GM11168 (cell line): ENCODE measurements around the gene KCNC4.

ENCODE experiments used
- in situ Hi-C: fragments of 300-500 bp; cut with MboI; formaldehyde crosslinking; loops from one replicate; pipeline ENCODE4 v1.12.0; 2022; ENCODE audit warnings: low sequenced_read_pairs; ENCODE audit not compliant: unreplicated experiment

Gene KCNC4

DNA sequence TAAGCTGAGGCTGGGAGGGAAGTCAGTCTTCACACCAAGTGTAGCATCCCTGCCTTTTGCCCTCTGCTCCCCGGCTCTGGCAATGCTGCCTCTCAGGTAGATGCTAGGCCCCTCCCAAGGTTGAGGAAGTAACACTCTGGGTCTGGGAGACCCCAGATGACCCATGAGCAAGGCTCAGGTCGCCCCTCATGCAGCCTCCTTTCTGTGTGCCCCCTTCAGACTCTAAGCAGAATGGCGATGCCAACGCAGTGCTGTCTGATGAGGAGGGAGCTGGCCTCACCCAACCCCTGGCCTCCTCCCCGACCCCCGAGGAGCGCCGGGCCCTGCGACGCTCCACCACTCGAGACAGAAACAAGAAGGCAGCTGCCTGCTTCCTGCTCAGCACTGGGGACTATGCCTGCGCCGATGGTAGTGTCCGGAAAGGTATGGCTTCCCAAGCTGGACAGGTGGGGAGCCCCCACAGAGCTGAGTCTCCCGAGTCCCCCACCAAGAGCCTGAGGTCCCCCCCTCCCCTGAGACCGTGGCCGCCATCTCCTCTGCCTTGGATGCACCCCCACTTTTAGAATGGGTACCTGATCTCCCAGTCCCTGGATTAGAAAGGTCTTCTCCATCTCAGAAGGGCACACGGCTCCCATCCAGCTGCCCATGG is 15.8 kb downstream of the KCNC4 start:
- in situ Hi-C loops = no loop called here

DNA sequence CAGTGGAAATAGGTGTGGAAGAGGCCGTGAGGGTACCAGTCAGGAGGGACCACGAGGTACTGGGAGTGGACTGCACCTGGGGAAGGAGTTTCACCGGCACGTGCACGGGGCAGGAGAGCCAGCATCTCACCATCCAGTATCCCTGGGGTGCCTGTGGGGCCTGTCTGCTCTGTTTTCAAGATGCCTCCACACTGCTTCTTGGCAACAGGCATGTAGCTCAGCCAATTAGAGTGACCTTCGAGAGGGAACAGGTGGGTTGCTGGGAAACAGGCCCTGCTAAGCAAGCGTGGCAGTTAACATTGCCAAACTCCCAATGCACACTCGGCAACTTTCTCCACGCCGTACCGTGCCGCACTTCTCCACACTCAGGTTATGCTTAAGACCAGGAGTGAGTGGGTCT is 17.7 kb downstream of the KCNC4 start:
- in situ Hi-C loops = no loop called here

DNA sequence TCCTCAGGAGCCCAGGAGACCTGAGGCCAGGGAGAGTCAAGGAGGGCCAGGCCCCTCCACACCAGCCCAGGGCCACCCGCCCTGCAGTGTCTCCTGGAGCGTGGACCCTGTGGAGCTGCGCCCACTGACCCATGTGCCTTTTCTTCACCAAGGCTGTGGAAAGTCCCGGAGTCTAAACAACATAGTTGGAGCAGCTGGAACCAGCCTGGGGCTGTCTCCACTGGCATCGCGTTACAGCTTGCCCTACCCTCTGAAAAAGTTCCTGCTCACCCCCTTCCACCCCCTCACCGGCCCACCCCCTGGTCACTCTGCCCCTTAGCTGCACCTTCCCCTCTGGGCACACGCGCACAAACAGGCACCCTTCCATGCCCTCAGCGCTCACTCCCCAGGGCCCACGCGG is 18.3 kb downstream of the KCNC4 start:
- in situ Hi-C loops = no loop called here

DNA sequence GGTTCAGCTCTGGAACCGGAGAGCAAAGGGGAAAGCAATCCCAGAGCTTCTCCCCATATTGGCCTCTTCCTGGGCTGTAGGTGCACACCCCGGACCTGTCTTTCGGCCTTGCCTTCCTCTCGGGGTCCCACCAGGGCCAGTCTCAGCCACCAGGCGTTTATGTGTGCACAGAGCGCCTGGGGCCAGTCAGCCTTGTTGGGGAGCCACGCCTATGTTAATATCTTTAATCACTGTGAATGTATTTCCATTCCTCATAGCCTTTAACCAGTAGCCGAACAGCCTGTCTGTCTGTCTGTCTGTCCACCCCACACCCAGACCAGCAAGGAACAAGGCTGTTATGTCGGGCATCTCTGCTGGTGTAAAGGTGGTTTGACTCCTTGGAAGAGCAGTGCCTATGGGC is 18.8 kb downstream of the KCNC4 start:
- in situ Hi-C loops = no loop called here

DNA sequence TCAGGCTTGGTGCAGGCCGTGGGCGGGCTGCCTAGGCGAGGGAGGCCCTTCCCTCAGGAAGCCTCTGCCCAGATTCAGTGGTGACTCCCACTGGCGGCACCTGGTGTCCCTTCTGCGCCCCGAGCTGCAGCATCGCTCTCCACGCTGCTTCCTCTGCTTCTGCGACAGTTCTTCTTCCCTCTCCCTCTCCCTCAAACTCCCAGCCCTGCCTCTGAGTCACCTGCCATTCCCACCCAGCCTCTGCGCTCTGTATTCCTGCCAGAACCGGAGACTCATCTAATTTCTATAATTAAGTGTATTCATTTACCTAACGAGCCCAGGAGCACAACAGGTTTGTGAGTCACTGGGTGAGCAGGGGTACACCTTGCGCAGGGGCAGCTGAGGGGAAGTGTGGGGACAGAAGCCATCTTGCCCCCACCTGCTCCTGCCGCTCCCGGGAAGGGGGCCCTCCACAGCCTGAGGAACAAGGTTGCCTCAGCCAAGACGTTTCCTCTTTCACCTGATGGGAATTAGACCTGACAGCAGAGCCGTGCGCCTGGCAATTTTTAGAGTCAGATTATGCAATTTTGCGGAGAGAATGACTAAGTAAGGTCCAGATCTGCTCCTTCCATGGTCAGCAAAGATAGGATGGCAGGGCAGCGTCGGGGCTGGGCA is 19.4 kb downstream of the KCNC4 start:
- in situ Hi-C loops = no loop called here

DNA sequence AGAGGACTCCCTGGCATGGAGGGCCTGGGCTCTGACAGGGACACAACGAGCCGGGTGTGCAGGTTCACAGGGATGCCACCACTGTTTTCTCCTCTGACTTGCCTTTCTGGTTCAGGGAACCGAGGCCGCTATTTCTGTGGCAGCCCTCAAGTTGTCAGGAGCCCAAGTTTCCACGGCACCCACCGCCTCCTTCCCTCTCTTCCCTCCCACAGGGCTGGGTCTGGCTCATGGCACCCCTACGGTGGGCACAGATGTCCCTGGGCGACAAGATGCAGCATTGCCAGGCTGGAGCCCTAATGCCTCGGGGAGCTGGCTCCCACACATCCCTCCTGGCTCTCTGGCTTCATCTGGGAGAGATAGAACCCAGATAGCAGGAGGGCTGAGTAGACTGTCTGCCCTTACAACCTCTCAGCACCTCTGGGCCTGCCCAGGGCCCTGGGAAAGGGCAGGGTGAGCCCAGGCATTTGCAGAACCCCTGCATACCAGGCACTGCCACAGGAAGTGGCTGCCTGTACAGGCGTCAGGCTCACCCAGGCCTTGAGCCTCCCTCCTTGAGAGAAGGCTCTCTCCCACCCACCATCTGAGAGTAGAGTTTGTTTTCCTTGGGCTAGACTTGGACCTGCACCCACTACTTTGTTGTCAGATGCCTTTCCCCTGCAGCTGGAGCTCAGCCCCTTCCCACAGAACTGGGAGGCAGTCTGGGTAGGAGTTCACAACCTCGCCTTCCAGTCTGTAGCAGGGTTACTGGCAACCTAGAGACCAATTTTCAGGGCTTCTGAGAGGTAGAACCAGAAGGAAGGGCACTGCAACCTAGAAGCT is 20.5 kb downstream of the KCNC4 start:
- in situ Hi-C loops = no loop called here

DNA sequence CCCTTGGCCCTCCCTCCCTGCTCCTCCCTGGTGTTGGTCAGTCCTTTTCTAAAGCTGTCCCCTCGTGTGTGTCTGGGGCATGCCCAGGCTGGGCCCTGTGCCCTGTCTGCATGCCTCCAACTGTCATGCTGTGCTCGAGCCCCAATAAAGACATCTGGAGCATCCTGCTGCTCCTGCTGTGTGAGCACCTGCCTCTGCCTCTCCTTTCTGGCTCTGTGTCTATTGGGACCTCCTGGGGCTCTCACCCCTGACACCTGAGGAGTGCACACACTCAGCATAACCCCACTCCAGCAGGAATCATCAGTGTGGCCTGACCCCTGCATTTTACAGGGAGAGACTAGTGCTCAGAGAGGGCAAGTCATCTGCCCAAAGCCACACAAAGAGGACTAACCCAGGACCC is 23.7 kb downstream of the KCNC4 start:
- in situ Hi-C loops = no loop called here

DNA sequence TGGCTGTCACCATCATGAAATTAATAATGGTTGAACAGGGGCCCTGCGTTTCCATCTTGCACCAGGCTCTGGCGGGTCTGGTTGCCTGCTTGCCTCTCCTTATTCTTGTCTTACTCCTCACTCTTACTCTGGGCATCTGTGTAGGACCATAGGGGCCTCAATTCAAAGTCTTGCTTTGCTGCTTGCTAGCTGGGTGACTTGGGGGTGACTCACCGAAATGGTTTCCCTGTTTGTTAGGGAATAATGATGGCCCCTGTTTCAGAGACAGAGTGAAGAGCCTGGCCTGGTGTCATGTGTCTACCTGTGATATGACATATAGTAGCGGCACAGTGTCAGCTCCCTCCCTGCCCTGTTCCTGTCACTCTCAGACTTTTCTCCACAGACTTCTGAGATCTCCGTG is 24.6 kb downstream of the KCNC4 start:
- in situ Hi-C loops = no loop called here

DNA sequence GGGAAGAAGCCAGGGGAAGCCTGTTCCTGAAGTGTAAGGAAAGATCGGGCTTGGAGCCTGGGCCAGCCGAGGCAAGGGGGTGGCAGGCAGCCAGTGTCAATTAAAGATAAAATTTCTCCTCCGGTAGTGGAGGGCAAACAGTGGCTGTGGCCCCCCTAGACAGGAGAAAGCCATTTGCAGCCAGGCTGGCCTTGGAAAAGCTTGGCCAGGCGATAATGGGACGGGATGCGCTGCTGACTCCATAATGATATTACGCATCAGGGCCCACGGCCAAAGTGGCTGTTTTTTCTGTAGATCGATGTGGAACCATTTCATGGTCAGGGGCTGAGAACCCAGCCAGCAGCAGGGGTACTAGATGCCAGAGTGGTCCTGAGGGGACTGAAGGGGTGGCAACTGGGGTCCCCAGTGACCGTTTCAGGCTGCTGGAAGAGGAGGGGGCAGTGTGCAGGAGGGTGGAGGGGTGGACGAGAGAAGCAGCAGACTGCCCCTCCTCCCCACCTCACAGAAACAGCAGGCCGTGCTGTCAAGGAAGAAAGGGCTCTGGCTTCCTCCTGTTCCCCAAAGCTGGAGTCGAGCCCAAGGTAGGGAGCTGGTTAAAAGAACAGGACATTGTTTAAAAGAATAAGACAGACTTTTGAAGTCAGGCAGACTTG is 25.2 kb downstream of the KCNC4 start:
- in situ Hi-C loops = no loop called here

DNA sequence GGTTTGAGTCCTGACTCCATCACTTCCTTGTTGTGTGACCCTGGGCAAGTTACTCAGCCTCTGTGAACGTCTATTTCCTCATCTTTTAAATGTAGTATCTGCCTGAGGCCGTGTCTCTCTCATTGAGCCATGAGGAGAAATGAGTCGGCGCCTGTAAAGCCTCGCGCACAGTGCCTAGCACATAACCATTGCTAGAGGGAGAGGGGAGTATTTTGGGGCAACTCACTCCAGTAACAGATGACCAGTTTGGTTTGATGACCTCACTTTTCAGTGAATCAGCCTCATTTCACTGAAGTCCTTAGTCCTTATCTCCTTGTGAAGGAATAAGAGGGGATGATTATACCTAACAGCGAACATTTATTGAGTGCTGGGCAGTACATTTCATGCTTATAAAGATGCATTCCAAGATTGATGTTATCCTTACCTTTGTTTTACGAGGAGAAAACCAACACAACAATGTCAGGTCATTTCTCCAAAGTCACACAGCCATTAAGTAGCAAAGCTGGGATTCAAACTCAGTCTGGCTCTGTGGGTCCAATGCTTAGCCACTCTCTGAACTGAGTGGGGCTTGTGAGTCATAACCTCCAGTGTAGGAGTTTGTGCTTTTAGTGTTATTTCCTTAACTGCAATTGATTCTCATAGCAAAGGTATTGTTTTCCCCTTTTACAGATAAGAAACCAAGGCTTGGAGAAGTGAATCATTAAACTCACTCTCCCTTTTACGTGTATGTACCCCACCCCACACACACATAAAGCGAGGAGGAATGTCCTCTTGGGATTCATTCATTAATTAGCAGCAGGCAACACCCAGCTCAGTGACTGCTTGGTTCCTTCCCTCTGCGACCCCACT is 25.9 kb downstream of the KCNC4 start:
- in situ Hi-C loops = no loop called here

DNA sequence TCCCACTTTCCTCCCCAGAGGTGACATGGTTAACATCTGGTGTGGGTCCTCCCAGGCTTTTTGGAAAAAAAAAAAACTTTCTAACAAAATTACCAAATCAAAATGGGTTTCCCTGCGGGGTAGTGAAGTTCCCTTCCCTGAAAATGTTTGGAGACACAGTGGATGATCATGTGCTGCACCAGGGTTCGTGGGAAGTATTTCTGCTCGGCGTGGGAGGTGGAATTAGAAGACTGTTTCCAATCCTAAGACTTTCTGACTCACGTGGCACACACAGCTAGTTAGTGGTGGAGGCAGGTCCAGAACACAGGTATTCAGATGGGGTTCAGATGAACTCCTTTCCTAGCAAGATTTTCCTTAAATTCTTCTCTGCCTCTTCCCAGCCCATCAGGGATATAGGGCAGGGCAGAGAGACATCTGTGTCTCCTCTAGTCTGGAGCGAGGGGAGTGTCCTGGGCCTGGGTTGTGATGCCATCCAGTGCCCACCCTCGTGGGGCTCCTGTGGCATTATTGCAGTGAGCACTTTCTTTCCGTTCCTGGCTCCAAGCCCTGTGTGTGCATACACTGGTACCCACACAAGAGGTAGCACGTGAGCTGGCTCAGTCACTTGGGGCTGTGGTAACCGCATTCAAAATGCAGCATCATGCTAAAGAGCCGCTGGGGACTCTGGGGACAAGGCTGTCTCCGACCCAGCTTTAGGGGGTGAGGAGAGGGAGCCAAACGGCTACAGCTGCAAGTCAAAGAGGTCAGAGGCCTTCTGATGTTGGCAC is 27.5 kb downstream of the KCNC4 start:
- in situ Hi-C loops = no loop called here

DNA sequence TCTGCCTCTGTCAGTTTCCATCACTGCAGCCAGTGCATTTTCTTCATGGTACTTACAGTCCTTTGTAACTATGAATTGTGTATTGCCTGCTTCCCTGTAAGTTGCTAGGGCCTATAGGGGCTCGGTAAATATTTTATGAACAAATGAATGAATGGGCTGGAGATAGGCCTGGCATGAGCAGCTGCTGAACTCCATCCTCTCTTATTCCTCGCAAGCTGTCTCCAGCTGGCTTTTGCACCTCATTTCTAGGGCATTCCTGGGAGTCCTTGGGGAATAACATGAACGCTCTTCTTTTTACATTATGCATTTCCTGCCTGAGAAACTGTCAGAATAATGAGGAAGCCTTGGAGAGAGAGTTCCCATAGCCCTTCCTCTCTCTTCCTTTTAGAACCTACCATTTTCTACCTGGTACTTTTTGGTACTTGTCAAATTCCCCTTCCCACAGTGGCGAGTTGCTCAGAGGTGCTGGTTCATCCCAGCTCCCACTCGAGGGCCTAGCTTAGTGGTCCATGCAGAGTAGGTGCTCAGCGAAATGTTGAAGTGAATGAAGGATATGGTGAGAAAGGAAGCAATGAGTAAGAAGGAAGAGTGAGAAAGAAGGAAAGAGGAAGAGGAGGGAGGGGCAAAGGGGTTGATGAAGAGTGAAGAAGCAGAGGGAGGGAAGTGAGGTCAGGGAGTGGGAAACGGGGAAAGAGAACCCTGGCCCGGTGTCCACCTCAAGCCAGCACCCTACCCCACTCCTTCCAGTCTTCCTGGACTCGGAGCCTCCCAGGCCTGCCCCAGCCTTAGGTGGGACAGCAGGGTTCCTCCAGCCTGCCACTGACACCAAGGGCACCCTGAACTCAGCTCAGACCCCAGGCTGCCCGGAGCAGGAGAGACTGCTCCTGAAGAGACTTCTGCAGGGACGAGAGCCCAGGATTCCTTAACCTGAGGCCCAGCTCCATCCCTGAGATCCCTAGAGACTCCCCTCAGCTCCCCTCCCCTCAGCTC is 29.6 kb downstream of the KCNC4 start:
- in situ Hi-C loops = no loop called here

DNA sequence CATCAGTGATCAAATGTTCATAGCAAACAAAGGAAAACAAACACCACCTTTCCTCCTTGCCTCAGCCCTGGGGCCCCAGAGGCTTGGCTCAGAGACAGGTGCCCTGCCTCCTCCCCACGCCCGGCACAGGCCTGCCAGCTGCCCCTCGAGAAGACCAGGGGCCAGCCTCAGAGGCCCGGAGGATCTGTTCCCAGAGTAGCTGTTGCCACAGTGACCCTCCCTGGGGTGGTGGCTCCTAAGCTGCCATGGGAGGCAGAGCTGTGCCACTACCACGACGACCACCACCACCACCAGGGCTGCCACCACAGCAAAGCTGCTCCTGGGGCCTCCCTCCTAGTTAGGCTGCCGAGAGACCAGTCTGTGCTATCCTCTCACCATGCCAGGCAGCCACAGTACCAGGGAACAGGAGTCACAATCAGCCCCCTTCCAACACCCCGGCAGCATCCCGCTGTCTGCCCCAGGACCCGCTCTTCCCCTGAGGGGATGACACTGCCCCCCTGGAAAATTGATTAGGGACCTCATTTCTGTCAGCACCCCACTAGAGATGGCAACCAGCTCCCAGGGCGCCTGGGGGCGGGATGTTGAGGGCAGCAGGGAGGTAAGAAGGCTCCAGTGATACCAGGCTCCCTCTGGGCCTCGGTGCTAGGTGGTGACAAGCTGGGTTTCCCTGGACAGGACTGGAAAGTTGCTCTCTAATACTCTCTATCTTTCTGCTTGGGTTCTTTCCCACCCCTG is 30.5 kb downstream of the KCNC4 start:
- in situ Hi-C loops = no loop called here

DNA sequence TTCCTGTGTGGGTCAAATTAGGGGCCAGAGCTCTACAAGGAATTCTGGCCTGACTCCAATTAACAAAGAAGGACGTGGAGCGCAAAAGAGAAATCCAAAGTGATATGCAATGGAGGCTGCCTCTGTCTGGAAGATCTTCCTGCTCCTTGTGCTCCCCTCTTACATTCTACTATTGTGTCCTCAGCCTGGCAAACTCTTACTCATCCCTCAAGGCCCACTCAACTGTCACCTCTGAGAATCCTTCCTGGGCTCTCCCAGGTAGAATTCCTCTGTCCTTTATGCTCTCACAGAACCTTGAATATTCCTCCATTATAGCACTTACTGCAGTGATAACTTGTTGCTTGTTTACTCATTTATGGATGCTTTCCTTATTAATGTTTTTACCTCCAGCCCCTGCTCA is 31.4 kb downstream of the KCNC4 start:
- in situ Hi-C loops = no loop called here

DNA sequence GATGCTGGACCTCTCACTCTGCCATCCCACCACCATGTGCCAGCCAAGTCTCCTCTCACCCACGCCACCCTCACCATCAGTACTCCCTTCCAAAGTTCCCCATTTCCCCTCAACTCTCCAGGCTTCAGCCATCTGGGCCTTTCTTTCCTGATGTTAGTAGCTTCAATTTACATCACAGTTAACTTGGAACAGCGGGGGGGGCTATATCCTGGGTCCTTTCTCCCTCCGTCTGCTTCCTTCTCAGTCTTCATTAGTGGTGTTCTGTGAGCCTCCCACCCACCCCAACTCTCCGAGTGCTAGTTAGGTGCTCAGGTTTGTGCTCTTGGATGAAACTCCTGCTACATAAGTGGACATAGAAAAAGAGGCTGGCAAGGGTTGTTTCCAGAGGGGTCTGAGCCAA is 31.9 kb downstream of the KCNC4 start:
- in situ Hi-C loops = no loop called here

DNA sequence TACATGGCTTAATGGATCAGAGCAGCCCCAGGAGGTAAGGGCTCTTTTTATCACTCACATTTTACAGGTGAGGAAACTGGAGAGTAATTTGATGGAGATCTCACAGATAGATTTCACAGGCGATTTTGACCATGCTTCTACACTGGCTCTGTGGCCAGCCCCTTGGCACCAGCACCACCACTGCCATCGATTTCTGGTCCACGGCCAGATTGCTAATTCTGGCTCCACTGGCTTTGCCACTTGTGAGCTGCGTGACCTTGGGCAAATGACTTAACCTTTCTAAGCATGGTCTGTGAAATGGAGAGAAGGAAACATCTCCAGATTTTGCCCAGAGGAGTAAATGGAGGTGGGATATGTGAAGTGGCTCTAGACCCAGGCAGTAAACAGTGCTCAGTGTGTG is 32.6 kb downstream of the KCNC4 start:
- in situ Hi-C loops = no loop called here

DNA sequence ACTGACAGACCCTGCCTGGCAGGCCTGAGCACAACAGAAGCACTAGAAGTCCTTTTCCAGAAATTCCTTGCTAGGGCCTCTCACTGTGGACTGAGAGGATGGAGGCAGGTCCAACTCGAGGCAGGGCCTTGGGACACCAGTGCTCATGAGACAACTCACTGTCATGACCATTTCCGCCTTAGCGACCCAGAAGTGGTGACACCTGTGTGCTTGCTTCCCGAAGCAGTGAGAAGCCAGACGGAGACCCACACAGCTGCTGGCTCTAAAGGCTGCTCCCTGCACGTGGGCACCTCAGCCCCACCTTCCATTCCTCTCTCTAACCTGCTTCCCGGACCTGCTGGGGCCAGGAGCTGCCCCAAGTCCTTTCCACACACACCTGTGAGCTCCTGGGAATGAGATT is 33.0 kb downstream of the KCNC4 start:
- in situ Hi-C loops = no loop called here

DNA sequence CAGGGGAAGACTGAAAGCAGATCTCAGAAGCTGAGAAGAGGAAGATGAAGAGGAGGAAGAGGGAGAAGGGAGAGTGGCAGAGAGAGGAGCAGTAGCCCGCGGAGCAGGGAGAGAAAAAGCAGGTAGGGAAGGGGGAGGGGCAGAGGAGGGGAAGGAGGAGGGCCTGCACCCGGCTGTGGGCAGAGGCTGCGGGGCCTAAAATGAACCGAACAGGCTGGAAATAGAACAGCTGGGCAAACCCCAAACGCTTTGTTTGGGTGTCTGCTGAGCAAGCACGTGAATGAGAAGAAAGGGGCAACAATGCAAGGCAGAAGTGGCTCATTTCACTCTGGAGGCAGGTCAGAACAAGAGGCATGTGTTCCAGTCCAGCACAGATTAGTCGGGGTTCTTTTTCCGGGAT is 33.5 kb downstream of the KCNC4 start:
- in situ Hi-C loops = no loop called here
